ENCODE measurements around the gene MAP3K3. TPM values are rescaled to one million over a fixed set of nuclear protein-coding genes. Genes with fewer than 3 reads are reported as not detected.

MAP3K3 gene
- total RNA-seq, 4 donors from 2014 or later, result 47.0 to 89.8 (median 53.7) TPM

GRCh38 chr17:63588797-63589196, 33.4 kb upstream of the MAP3K3 start:
- DNase-seq (ENCODE audit: low spot score), result no peak
- TF ChIP-seq CTCF (IDR thresholded peaks at IDR 0.05), result no peak
- no peak for ATAC-seq (ENCODE audit: low FRiP score)

GRCh38 chr17:63589646-63590045, 32.6 kb upstream of the MAP3K3 start:
- DNase-seq (ENCODE audit: low spot score), result no peak
- no peak for ATAC-seq (ENCODE audit: low FRiP score)
- no peak for TF ChIP-seq CTCF (IDR thresholded peaks at IDR 0.05)

- ATAC-seq (ENCODE audit: low FRiP score) (no peak), DNase-seq (ENCODE audit: low spot score) (no peak)
- TF ChIP-seq CTCF (IDR thresholded peaks at IDR 0.05), result no peak
Observed at GRCh38 chr17:63592797-63593196, 29.4 kb upstream of the MAP3K3 start.

GRCh38 chr17:63595132-63595531, 27.1 kb upstream of the MAP3K3 start:
- DNase-seq (ENCODE audit: low spot score) (no peak), ATAC-seq (ENCODE audit: low FRiP score) (no peak)
- TF ChIP-seq CTCF (IDR thresholded peaks at IDR 0.05), result no peak

- no peak for DNase-seq (ENCODE audit: low spot score)
- TF ChIP-seq CTCF (IDR thresholded peaks at IDR 0.05), result no peak
- no peak for ATAC-seq (ENCODE audit: low FRiP score)
Observed at GRCh38 chr17:63596856-63597586, 25.2 kb upstream of the MAP3K3 start.

GRCh38 chr17:63598281-63598680, 23.9 kb upstream of the MAP3K3 start:
- DNase-seq (ENCODE audit: low spot score) (no peak), ATAC-seq (ENCODE audit: low FRiP score) (no peak)
- TF ChIP-seq CTCF (IDR thresholded peaks at IDR 0.05), result no peak

All from omental fat pad (tissue), 4 donors.